ENCODE results near the gene CTXND1.

The CTXND1 gene

DNA sequence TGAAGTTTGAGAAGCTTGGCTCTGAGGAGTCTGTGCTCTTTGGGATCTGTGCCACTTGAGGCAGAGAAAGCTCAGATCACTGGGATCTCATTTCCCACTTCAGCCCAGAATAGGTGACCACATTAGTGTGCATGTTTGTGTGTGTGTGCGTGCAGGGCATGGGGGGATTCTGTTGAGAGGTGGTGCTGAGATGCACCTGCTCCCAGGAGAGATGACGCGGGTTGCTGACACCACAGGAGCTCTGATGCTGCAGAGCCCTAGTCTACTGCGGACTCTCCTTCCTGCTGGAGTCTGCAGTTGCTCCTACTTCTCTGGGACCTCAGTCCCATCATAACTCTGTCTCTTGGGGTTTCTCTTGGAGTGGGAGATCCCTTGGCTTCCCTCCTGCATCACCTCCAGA, 14.7 kb upstream of the CTXND1 start:
- H3K27me3 ChIP-seq (ENCODE audit: control insufficient read depth, low read length) = no peaks in the 10 kb centered on the region; the same call in 1 of the 2 replicates
- no peak overlapping the region for H3K4me3 ChIP-seq (ENCODE audit: low read length)
- H3K9me2 ChIP-seq (replicated peaks; ENCODE audit: control insufficient read depth, low read length) = no peaks in the 10 kb centered on the region
- H3K27ac ChIP-seq (ENCODE audit: low read depth, low read length) = no peak overlapping the region
- TF ChIP-seq, protein P1, sequence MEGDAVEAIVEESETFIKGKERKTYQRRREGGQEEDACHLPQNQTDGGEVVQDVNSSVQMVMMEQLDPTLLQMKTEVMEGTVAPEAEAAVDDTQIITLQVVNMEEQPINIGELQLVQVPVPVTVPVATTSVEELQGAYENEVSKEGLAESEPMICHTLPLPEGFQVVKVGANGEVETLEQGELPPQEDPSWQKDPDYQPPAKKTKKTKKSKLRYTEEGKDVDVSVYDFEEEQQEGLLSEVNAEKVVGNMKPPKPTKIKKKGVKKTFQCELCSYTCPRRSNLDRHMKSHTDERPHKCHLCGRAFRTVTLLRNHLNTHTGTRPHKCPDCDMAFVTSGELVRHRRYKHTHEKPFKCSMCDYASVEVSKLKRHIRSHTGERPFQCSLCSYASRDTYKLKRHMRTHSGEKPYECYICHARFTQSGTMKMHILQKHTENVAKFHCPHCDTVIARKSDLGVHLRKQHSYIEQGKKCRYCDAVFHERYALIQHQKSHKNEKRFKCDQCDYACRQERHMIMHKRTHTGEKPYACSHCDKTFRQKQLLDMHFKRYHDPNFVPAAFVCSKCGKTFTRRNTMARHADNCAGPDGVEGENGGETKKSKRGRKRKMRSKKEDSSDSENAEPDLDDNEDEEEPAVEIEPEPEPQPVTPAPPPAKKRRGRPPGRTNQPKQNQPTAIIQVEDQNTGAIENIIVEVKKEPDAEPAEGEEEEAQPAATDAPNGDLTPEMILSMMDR (IDR thresholded peaks at IDR 0.05; ENCODE audit: low read depth, low read length, poor library complexity, severe bottlenecking) = no peak
- no peak for TF ChIP-seq EZH2phosphoT487 (IDR thresholded peaks at IDR 0.05; ENCODE audit: borderline replicate concordance, low read length)
- H3K4me1 ChIP-seq (ENCODE audit: control insufficient read depth, low read length) = no peaks in the 10 kb centered on the region
- no peak overlapping the region for H3K4me2 ChIP-seq (ENCODE audit: low read length)
- H3F3A ChIP-seq (ENCODE audit: control insufficient read depth, insufficient read depth) = no peaks in the 10 kb centered on the region
- H4K20me1 ChIP-seq (ENCODE audit: control insufficient read depth, insufficient read depth, low read depth, low read length) = no peaks in the 10 kb centered on the region
- H3K9me3 ChIP-seq (ENCODE audit: control insufficient read depth, insufficient read depth, low read length) = no peaks in the 10 kb centered on the region
- H3K79me2 ChIP-seq (ENCODE audit: control insufficient read depth, low read length) = no peaks in the 10 kb centered on the region
- H3K36me3 ChIP-seq (ENCODE audit: control insufficient read depth, low read length) = no peaks in the 10 kb centered on the region

DNA sequence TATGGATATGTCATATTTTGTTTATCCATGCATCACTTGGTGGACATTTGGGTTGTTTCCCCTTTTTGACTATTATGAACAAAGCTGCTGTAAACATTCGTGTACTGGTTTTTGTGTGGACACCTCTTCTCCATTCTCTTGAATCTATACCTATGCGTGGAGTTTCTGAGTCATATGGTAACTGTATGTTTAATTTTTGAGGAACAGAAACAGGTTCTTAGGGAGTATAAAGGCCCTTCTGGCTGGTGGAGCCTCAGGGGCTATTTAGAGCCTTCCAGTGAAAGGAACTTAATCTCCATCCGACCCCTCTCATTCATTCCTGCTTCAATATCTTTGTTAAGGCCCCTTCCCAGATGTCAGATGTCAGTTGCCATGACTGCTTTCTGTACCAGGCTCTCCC, 14.1 kb upstream of the CTXND1 start:
- TF ChIP-seq EZH2phosphoT487 (IDR thresholded peaks at IDR 0.05; ENCODE audit: borderline replicate concordance, low read length) = no peak
- TF ChIP-seq, protein P1 (IDR thresholded peaks at IDR 0.05; ENCODE audit: low read depth, low read length, poor library complexity, severe bottlenecking) = no peak

DNA sequence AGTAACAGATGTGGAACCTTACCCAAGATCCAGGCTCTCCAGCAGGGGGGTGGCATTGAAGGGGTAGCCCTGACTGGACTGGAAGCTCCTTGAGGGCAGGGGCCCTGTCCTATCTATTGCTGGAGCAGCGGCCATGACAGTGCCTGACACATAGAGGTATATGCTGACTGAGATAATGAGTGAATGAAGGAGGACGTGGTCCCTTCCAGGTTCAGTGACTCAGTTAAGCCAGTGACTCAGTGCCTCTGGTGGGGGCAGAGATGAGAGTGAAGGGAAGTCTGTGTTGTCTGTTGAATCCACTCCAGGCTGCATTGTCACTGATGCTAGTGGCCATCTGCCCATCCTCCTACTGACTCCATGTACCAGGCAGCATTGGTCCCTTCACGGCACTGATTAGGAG, 13.0 kb upstream of the CTXND1 start:
- Histone ChIP-seq H3K9me2 (replicated peaks; ENCODE audit: control insufficient read depth, low read length) (no peaks in the 10 kb centered on the region), H3F3A (ENCODE audit: control insufficient read depth, insufficient read depth) (no peaks in the 10 kb centered on the region), H3K4me1 (ENCODE audit: control insufficient read depth, low read length) (no peaks in the 10 kb centered on the region), H3K9me3 (ENCODE audit: control insufficient read depth, insufficient read depth, low read length) (no peaks in the 10 kb centered on the region), H3K79me2 (ENCODE audit: control insufficient read depth, low read length) (no peaks in the 10 kb centered on the region), H3K27ac (ENCODE audit: low read depth, low read length) (no peak overlapping the region), H3K27me3 (ENCODE audit: control insufficient read depth, low read length) (no peaks in the 10 kb centered on the region), H4K20me1 (ENCODE audit: control insufficient read depth, insufficient read depth, low read depth, low read length) (no peaks in the 10 kb centered on the region), H3K36me3 (ENCODE audit: control insufficient read depth, low read length) (no peaks in the 10 kb centered on the region), H3K4me2 (ENCODE audit: low read length) (no peak overlapping the region), H3K4me3 (ENCODE audit: low read length) (no peak overlapping the region)
- TF ChIP-seq, protein P1 (IDR thresholded peaks at IDR 0.05; ENCODE audit: low read depth, low read length, poor library complexity, severe bottlenecking) = no peak
- no peak for TF ChIP-seq EZH2phosphoT487 (IDR thresholded peaks at IDR 0.05; ENCODE audit: borderline replicate concordance, low read length)

More for the DNA sequence above, 14.1 kb upstream of the CTXND1 start:
- H3K27ac ChIP-seq (ENCODE audit: low read depth, low read length) = no peak overlapping the region
- no peaks in the 10 kb centered on the region for H3K36me3 ChIP-seq (ENCODE audit: control insufficient read depth, low read length)
- H3K4me3 ChIP-seq (ENCODE audit: low read length) = no peak overlapping the region
- H3K79me2 ChIP-seq (ENCODE audit: control insufficient read depth, low read length) = no peaks in the 10 kb centered on the region
- H3K4me2 ChIP-seq (ENCODE audit: low read length) = no peak overlapping the region
- H4K20me1 ChIP-seq (ENCODE audit: control insufficient read depth, insufficient read depth, low read depth, low read length) = no peaks in the 10 kb centered on the region
- H3K9me2 ChIP-seq (replicated peaks; ENCODE audit: control insufficient read depth, low read length) = no peaks in the 10 kb centered on the region
- H3K9me3 ChIP-seq (ENCODE audit: control insufficient read depth, insufficient read depth, low read length) = no peaks in the 10 kb centered on the region
- H3K27me3 ChIP-seq (ENCODE audit: control insufficient read depth, low read length) = no peaks in the 10 kb centered on the region; the same call in 1 of the 2 replicates
- no peaks in the 10 kb centered on the region for H3K4me1 ChIP-seq (ENCODE audit: control insufficient read depth, low read length)
- no peaks in the 10 kb centered on the region for H3F3A ChIP-seq (ENCODE audit: control insufficient read depth, insufficient read depth)

Data from DOHH2 (cell line).